HCT116 (cell line): ENCODE data around the gene GTF3C1. TPM values are rescaled to one million over a fixed set of nuclear protein-coding genes. Genes with fewer than 3 reads are reported as not detected.

Experiments used
- ATAC-seq: fragments of 200-7000 bp; cut with Tn5 transposase; 2 replicates; pipeline ENCODE4 v1.9.1; 2020; ENCODE audit warnings: mild to moderate bottlenecking, moderate library complexity
- BruUV-seq: library from RNA; stranded (reverse); fragments of 400-500 nt; replicated peaks from 2 replicates; lab custom pipeline; 2021; lab: Mats Ljungman, UMichigan
- CTCF ChIA-PET: fragments of 300-600 bp; sonication (Branson Sonifier 250); formaldehyde crosslinking; loops from one replicate; lab custom pipeline; 2021; ENCODE audit warnings: antibody characterized with exemption; lab: Charles Lee
- POLR2A ChIA-PET: fragments of 300-600, 350-600 bp; sonication (Branson Sonifier 250); formaldehyde crosslinking; loops from one replicate; lab custom pipeline; 2021; ENCODE audit warnings: antibody characterized with exemption; lab: Charles Lee
- RAD21 ChIA-PET, 2 experiments: fragments of 300-600 bp; sonication (Branson Sonifier 250); formaldehyde crosslinking; loops; one replicate each; lab custom pipeline; 2023; ENCODE audit warnings: low total read pairs in 2 of 2; ENCODE audit not compliant: uncharacterized antibody in 2 of 2, unreplicated experiment in 2 of 2, low non-redundant PET in 1 of 2; lab: Charles Lee
- DNase-seq: peaks from one replicate; pipeline ENCODE4 v3.0.0-alpha.2; 2010; ENCODE audit warnings: low read depth, low spot score
- H2AFZ ChIP-seq: fragments of 200-600 bp; shearing (Covaris generic), sonication (generic); 2 replicates; pipeline ENCODE4 v1.6.1; 2017; ENCODE audit warnings: low read depth, mixed run types, mixed read lengths, antibody characterized with exemption, low read length; ENCODE audit not compliant: poor library complexity, severe bottlenecking
- H3K27ac ChIP-seq: 2 replicates; pipeline ENCODE4 v1.5.1; 2012; ENCODE audit warnings: low read depth, low read length
- H3K27me3 ChIP-seq: fragments of 200-600 bp; sonication (generic); 2 replicates; pipeline ENCODE4 v1.6.1; 2016; ENCODE audit warnings: mixed run types, low read length, mixed read lengths; ENCODE audit not compliant: insufficient read depth
- H3K36me3 ChIP-seq, 2 experiments: fragments of 200-500 bp in 1 of 2; fragments of 200-600 bp in 1 of 2; sonication (Bioruptor generic) in 1 of 2; sonication (generic) in 1 of 2; 2 replicates each; pipeline versions ENCODE4 v1.5.1 to v1.6.1; 2014 to 2016; ENCODE audit warnings: low read length in 2 of 2, inconsistent platforms in 1 of 2, mixed read lengths in 1 of 2, mixed run types in 1 of 2; ENCODE audit not compliant: insufficient read depth in 2 of 2, control insufficient read depth in 1 of 2
- H3K4me1 ChIP-seq, 2 experiments: fragments of 200-600 bp in 1 of 2; sonication (generic) in 1 of 2; 2 replicates each; pipeline versions ENCODE4 v1.5.1 to v1.6.1; 2012 to 2017; ENCODE audit warnings: low read length in 2 of 2, inconsistent platforms in 1 of 2, mild to moderate bottlenecking in 1 of 2, mixed read lengths in 1 of 2, mixed run types in 1 of 2, moderate library complexity in 1 of 2; ENCODE audit not compliant: insufficient read depth in 2 of 2, control insufficient read depth in 1 of 2
- H3K4me2 ChIP-seq: fragments of 200-600 bp; sonication (generic); 2 replicates; pipeline ENCODE4 v1.6.1; 2017; ENCODE audit warnings: mixed run types, low read length, mixed read lengths
- H3K4me3 ChIP-seq, 2 experiments: fragments of 200-600 bp in 1 of 2; sonication (generic) in 1 of 2; replicated peaks in 1 of 2; 2 replicates each; pipeline ENCODE4 v1.5.1; 2011 to 2016; ENCODE audit warnings: low read length in 2 of 2, control low read depth in 1 of 2, low read depth in 1 of 2, mild to moderate bottlenecking in 1 of 2, mixed read lengths in 1 of 2, mixed run types in 1 of 2
- H3K79me2 ChIP-seq: fragments of 200-600 bp; sonication (generic); 2 replicates; pipeline ENCODE4 v1.6.1; 2017; ENCODE audit warnings: mild to moderate bottlenecking, mixed run types, low read length, moderate library complexity, mixed read lengths; ENCODE audit not compliant: insufficient read depth
- H3K9ac ChIP-seq: fragments of 200-600 bp; sonication (generic); 2 replicates; pipeline ENCODE4 v1.6.1; 2016; ENCODE audit warnings: low read length, mixed read lengths
- H3K9me2 ChIP-seq: fragments of 200-600 bp; sonication (generic), shearing (Covaris generic); 2 replicates; pipeline ENCODE4 v1.6.1; 2017; ENCODE audit warnings: mixed run types, mild to moderate bottlenecking, moderate library complexity; ENCODE audit not compliant: insufficient read depth
- H3K9me3 ChIP-seq, 2 experiments: fragments of 200-500 bp in 1 of 2; fragments of 200-600 bp in 1 of 2; sonication (Bioruptor generic) in 1 of 2; sonication (generic) in 1 of 2; 2 replicates each; pipeline ENCODE4 v1.6.1; 2014 to 2017; ENCODE audit warnings: low read length in 2 of 2, mixed read lengths in 2 of 2, inconsistent platforms in 1 of 2, low read depth in 1 of 2, mild to moderate bottlenecking in 1 of 2, mixed run types in 1 of 2, moderate library complexity in 1 of 2; ENCODE audit not compliant: control insufficient read depth in 1 of 2, insufficient read depth in 1 of 2
- H4K20me1 ChIP-seq: fragments of 200-600 bp; sonication (generic), shearing (Covaris generic); 2 replicates; pipeline ENCODE4 v1.6.1; 2017; ENCODE audit warnings: mixed run types, mild to moderate bottlenecking, moderate library complexity; ENCODE audit not compliant: insufficient read depth
- ATF3 ChIP-seq: IDR thresholded peaks from 2 replicates; pipeline ENCODE4 v1.6.1; 2012
- CBX3 ChIP-seq: IDR thresholded peaks from 2 replicates; pipeline ENCODE4 v1.6.1; 2012; ENCODE audit warnings: low read depth
- CEBPB ChIP-seq: IDR thresholded peaks from 2 replicates; pipeline ENCODE4 v1.6.1; 2012; ENCODE audit warnings: low read depth
- EGR1 ChIP-seq: IDR thresholded peaks from 2 replicates; pipeline ENCODE4 v1.6.1; 2012; ENCODE audit warnings: low read depth
- ELF1 ChIP-seq: IDR thresholded peaks from 2 replicates; pipeline ENCODE4 v1.6.1; 2012; ENCODE audit warnings: low read depth, borderline replicate concordance
- EZH2 ChIP-seq: fragments of 200-600 bp; sonication (generic); IDR thresholded peaks from 2 replicates; pipeline ENCODE4 v1.6.1; 2017; ENCODE audit warnings: antibody characterized with exemption, mixed run types
- EZH2phosphoT487 ChIP-seq: fragments of 200-600 bp; IDR thresholded peaks from 2 replicates; pipeline ENCODE4 v1.6.1; 2018; ENCODE audit warnings: antibody characterized with exemption, borderline replicate concordance
- FOSL1 ChIP-seq: IDR thresholded peaks from 2 replicates; pipeline ENCODE4 v1.6.1; 2012; ENCODE audit warnings: low read depth
- JUND ChIP-seq: IDR thresholded peaks from 2 replicates; pipeline ENCODE4 v1.6.1; 2012
- MAX ChIP-seq: IDR thresholded peaks from 2 replicates; pipeline ENCODE4 v1.6.1; 2012
- POLR2A ChIP-seq: IDR thresholded peaks from 2 replicates; pipeline ENCODE4 v1.7.0; 2011; ENCODE audit warnings: borderline replicate concordance; ENCODE audit not compliant: insufficient read depth, insufficient read length; ENCODE audit errors: extremely low read depth
- POLR2AphosphoS5 ChIP-seq: IDR thresholded peaks from 2 replicates; pipeline ENCODE4 v1.6.1; 2011; ENCODE audit warnings: mild to moderate bottlenecking, low read depth, low read length, moderate library complexity
- RAD21 ChIP-seq: IDR thresholded peaks from 2 replicates; pipeline ENCODE4 v1.6.1; 2012; ENCODE audit warnings: low read depth, mild to moderate bottlenecking
- REST ChIP-seq: IDR thresholded peaks from 2 replicates; pipeline ENCODE4 v1.6.1; 2012; ENCODE audit warnings: low read depth
- SIN3A ChIP-seq: IDR thresholded peaks from 2 replicates; pipeline ENCODE4 v1.6.1; 2012; ENCODE audit warnings: low read depth
- SP1 ChIP-seq: IDR thresholded peaks from 2 replicates; pipeline ENCODE4 v1.6.1; 2012; ENCODE audit warnings: low read depth
- TCF7L2 ChIP-seq: IDR thresholded peaks from 2 replicates; pipeline ENCODE4 v1.7.0; 2011; ENCODE audit warnings: borderline replicate concordance, inconsistent platforms; ENCODE audit not compliant: insufficient read depth, insufficient read length; ENCODE audit errors: extremely low read depth
- ZBTB33 ChIP-seq: IDR thresholded peaks from 2 replicates; pipeline ENCODE4 v1.6.1; 2011; ENCODE audit warnings: mild to moderate bottlenecking, low read length, moderate library complexity; ENCODE audit not compliant: insufficient replicate concordance; ENCODE audit errors: extremely low read depth
- ZFX ChIP-seq: fragments of 450-650 bp; IDR thresholded peaks from 2 replicates; pipeline ENCODE4 v1.6.1; 2017
- ZNF274 ChIP-seq: fragments of 200-500 bp; sonication (Bioruptor generic); IDR thresholded peaks from 2 replicates; pipeline ENCODE4 v1.6.1; 2014; ENCODE audit warnings: mild to moderate bottlenecking, low read depth, low read length, inconsistent platforms
- intact Hi-C: fragments of 100-400 bp; cut with micrococcal nuclease; formaldehyde crosslinking; loops from 2 replicates; pipeline ENCODE4 v1.10.0; 2022
- total RNA-seq: library from RNA; stranded (reverse); gene quantifications from one replicate; pipeline ENCODE4 v1.2.1, GENCODE V29; 2021; ENCODE audit not compliant: unreplicated experiment

The GTF3C1 gene
- total RNA-seq, 1 experiment from 2014 or later = 97.5 TPM

GRCh38 chr16:27410761-27411160, 139.0 kb downstream of the GTF3C1 start:
- RAD21 ChIA-PET = no interaction called here
- CTCF ChIA-PET = no interaction called here
- TF ChIP-seq SP1 = no peak
- TF ChIP-seq POLR2AphosphoS5 = no peak
- TF ChIP-seq POLR2A = no peak
- TF ChIP-seq EZH2 = no peak
- TF ChIP-seq SIN3A = no peak
- TF ChIP-seq JUND = no peak
- TF ChIP-seq ZBTB33 = no peak
- TF ChIP-seq REST = no peak
- TF ChIP-seq CBX3 = no peak
- no peak for TF ChIP-seq ELF1
- TF ChIP-seq FOSL1 = no peak
- TF ChIP-seq RAD21 = no peak
- no peak for TF ChIP-seq ATF3
- TF ChIP-seq MAX = no peak
- TF ChIP-seq TCF7L2 = no peak
- TF ChIP-seq ZNF274 = no peak
- no peak for TF ChIP-seq CEBPB
- no peak for TF ChIP-seq EZH2phosphoT487
- TF ChIP-seq EGR1 = no peak
- TF ChIP-seq ZFX = no peak

More at GRCh38 chr16:27410761-27411160, 139.0 kb downstream of the GTF3C1 start:
- no peak overlapping the region for H3K4me2 ChIP-seq
- H3K9ac ChIP-seq = no peak overlapping the region
- no peaks in the 10 kb centered on the region for H3K9me2 ChIP-seq
- no peaks in the 10 kb centered on the region for H3K9me3 ChIP-seq
- peaks cover 6 to 10% of the 10 kb centered on the region in 2 experiments; a peak in 3 of 4 replicates for H3K4me1 ChIP-seq
- no peaks in the 10 kb centered on the region for H3K36me3 ChIP-seq
- H3K27me3 ChIP-seq = no peaks in the 10 kb centered on the region
- H3K27ac ChIP-seq = no peak overlapping the region
- ATAC-seq = no peak
- no peaks in the 10 kb centered on the region for H4K20me1 ChIP-seq
- intact Hi-C loops = no loop called here
- H3K4me3 ChIP-seq = no peak overlapping the region
- no peak for DNase-seq
- H3K79me2 ChIP-seq = no peaks in the 10 kb centered on the region
- H2AFZ ChIP-seq = no peak overlapping the region
- no TSS peak for BruUV-seq
- POLR2A ChIA-PET = no interaction called here
